Measurements from ENCODE around the gene SMARCC1. TPM values are rescaled to one million over a fixed set of nuclear protein-coding genes. Genes with fewer than 3 reads are reported as not detected.

SMARCC1 gene
- total RNA-seq, 2 donors from 2014 or later: 72.6 to 90.2 TPM

DNA sequence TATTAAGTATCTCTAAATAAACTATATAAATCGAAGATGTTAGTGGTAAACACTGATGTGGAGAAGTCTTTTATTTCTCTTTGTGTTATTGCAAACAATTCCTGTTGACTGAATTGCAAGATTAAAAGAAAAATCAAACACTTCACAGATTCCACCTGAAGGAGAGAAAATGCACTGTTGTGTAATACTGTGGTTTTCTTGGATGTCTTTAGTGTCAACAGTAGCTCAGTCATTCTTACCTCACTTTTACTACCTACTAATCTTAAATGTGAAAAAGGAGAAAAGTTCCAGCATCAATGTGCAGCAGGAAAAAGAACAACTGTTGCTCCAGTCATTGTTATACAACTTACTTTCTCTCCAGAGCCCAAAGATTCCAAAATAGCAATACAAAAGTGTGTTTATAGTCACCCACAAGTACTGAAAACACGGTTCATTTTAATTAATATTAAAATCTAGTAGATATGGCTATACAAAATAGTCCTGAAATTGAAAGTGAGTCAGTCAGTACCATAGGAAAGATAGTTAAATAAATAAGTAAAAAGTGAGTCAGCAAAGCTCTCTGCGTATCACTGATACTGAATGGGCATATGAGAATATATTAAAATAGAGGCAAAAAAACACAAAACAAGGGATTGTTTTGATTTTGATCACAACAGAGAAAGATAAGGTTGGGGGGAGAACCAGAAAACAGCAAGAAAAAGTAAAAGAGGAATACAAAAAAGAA lies 112.5 kb downstream of the SMARCC1 start:
- Histone ChIP-seq H3K9ac (ENCODE audit: low read depth in 2 of 2, low read length in 2 of 2) (no peak overlapping the region), H3K36me3 (no peaks in the 10 kb centered on the region), H3K9me3 (no peaks in the 10 kb centered on the region), H3K4me1 (no peaks in the 10 kb centered on the region), H3K4me3 (no peak overlapping the region), H3K27ac (no peak overlapping the region), H3K27me3 (no peaks in the 10 kb centered on the region)
- DNase-seq: no peak
- TF ChIP-seq, protein P1, sequence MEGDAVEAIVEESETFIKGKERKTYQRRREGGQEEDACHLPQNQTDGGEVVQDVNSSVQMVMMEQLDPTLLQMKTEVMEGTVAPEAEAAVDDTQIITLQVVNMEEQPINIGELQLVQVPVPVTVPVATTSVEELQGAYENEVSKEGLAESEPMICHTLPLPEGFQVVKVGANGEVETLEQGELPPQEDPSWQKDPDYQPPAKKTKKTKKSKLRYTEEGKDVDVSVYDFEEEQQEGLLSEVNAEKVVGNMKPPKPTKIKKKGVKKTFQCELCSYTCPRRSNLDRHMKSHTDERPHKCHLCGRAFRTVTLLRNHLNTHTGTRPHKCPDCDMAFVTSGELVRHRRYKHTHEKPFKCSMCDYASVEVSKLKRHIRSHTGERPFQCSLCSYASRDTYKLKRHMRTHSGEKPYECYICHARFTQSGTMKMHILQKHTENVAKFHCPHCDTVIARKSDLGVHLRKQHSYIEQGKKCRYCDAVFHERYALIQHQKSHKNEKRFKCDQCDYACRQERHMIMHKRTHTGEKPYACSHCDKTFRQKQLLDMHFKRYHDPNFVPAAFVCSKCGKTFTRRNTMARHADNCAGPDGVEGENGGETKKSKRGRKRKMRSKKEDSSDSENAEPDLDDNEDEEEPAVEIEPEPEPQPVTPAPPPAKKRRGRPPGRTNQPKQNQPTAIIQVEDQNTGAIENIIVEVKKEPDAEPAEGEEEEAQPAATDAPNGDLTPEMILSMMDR (IDR thresholded peaks at IDR 0.05): no peak
- intact Hi-C loops (cut with DNase I): no loop called here

DNA sequence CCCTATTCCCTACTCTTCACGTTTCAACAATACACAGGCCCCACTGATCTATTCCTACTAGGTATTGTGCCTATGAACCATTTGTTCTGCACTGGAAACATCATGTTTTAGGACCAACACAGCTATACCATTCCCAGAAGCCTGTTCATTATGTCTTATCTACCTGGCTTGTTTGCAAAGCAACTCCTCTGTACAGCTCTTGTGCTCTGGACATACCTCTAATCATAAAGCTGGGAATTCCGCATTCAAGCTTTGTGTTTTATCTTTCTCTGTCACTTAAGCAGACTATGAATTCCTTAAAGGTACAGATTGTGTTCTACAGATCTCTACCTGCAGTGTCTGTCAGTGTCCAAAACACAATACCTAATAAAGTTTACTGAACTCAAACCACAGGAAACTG lies 115.6 kb downstream of the SMARCC1 start:
- Histone ChIP-seq H3K9me3 (no peaks in the 10 kb centered on the region), H3K27me3 (no peaks in the 10 kb centered on the region), H3K36me3 (no peaks in the 10 kb centered on the region), H3K27ac (no peak overlapping the region), H3K4me1 (no peaks in the 10 kb centered on the region), H3K4me3 (no peak overlapping the region), H3K9ac (ENCODE audit: low read depth in 2 of 2, low read length in 2 of 2) (no peak overlapping the region)
- DNase-seq: no peak
- TF ChIP-seq, protein P1 (IDR thresholded peaks at IDR 0.05): no peak
- intact Hi-C loops (cut with DNase I): no loop called here

DNA sequence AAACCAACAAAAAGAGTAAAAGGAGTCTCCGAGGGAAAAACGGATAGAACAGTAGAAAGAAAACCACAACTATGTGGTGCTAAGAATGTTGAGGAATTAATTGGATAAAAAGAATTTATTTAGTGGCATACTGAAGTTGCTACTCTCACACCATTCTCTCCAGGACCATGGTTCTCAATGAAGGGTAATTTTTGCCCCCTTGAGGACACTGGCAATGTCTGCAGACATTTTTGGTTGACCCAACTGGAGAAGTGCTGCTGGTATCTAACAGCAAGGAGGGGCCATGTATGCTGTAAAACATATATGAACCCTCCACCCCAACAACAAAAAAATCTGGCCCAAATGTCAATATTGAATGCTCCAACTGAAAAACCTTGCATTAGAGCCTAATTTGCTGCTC lies 117.2 kb downstream of the SMARCC1 start:
- no peaks in the 10 kb centered on the region for H3K36me3 ChIP-seq
- no peak overlapping the region for H3K4me3 ChIP-seq
- TF ChIP-seq, protein P1 (IDR thresholded peaks at IDR 0.05): no peak
- no peaks in the 10 kb centered on the region for H3K9me3 ChIP-seq
- H3K4me1 ChIP-seq: no peaks in the 10 kb centered on the region
- no peak for DNase-seq
- H3K27ac ChIP-seq: no peak overlapping the region
- H3K27me3 ChIP-seq: no peaks in the 10 kb centered on the region
- H3K9ac ChIP-seq (ENCODE audit: low read depth in 2 of 2, low read length in 2 of 2): no peak overlapping the region
- intact Hi-C loops (cut with DNase I): no loop called here

DNA sequence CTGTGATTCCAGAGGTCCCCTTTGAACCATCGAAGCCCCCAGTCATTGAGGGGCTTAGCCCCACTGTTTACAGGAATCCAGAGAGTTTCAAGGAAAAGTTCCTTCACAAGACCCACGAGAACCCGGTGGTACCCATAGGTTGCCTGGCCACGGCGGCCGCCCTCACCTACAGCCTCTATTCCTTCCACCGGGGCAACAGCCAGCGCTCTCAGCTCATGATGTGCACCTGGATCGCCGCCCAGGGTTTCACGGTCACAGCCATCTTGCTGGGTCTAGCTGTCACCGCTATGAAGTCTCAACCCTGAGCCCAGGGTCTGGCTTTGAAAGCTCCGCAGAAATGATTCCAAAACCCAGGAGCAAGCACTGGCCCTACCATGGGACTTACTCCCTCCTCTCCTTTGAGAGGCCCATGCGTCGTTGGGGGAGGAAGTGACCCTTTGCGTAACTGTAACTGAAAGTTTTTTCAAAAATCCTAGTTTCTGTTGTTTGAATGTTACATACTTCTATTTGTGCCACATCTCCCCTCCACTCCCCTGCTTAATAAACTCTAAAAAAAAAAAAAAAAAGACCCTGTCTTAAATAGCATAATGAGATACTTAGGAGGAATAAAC lies 118.0 kb downstream of the SMARCC1 start:
- no peak for DNase-seq
- Histone ChIP-seq H3K9me3 (no peaks in the 10 kb centered on the region), H3K27me3 (no peaks in the 10 kb centered on the region), H3K36me3 (no peaks in the 10 kb centered on the region), H3K9ac (ENCODE audit: low read depth in 2 of 2, low read length in 2 of 2) (no peak overlapping the region), H3K4me3 (no peak overlapping the region), H3K27ac (no peak overlapping the region), H3K4me1 (no peaks in the 10 kb centered on the region)
- intact Hi-C loops (cut with DNase I): no loop called here
- TF ChIP-seq, protein P1 (IDR thresholded peaks at IDR 0.05): no peak

DNA sequence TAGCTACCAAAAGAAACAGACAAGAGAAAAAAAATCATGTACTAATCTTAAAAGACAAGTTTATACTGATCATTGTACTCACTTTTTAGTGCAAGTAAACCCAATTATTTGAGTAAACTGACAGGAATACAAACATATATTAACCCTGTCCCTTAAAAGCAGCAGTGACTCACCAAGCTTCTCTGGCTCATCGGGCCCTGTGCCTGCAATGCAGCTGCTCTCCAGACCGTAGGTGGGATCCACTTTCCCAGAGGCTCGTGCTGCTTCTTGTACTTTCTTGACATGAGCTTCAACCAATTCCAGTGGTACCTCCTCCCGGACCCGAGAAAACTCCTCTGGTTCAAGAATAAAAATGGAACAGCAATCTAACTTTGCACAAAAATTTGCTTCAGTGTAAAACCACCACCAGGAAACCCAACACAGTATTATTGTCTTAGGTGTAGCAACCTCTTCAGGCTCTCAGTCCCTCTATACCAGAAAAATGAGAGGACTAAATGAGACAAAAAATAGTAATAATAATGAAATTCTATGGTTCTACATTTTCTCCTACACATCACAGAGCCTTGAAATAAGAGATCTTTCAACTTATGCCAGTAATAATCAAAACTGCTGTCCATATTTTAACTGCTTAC lies 120.5 kb downstream of the SMARCC1 start:
- Histone ChIP-seq H3K4me3 (no peak overlapping the region), H3K27me3 (no peaks in the 10 kb centered on the region), H3K9ac (ENCODE audit: low read depth in 2 of 2, low read length in 2 of 2) (no peak overlapping the region), H3K27ac (no peak overlapping the region), H3K4me1 (no peaks in the 10 kb centered on the region), H3K9me3 (no peaks in the 10 kb centered on the region), H3K36me3 (no peaks in the 10 kb centered on the region)
- no peak for DNase-seq
- TF ChIP-seq, protein P1 (IDR thresholded peaks at IDR 0.05): no peak
- intact Hi-C loops (cut with DNase I): no loop called here

Data from colonic mucosa (tissue), 4 donors.